ACC112 (cell line): ENCODE data around the gene EIF4G3.
"Not testable (repeated sequence)": the region's sequence is repeated elsewhere in the genome, so short reads cannot be mapped to it uniquely, and the experiment has no call there.

Source experiments
- H2AFZ ChIP-seq: fragments of 200-600 bp; sonication (generic); one replicate; pipeline ENCODE4 v1.6.0; 2017; ENCODE audit warnings: antibody characterized with exemption, low read length; ENCODE audit not compliant: unreplicated experiment
- H3K27ac ChIP-seq: fragments of 200-600 bp; sonication (generic); 2 replicates; pipeline ENCODE4 v1.5.1; 2014; ENCODE audit warnings: low read depth, mild to moderate bottlenecking, antibody characterized with exemption, low read length, moderate library complexity
- H3K27me3 ChIP-seq: fragments of 200-600 bp; sonication (generic); 2 replicates; pipeline ENCODE4 v1.6.1; 2014; ENCODE audit warnings: mild to moderate bottlenecking, antibody characterized with exemption, low read length, moderate library complexity, mixed read lengths; ENCODE audit not compliant: insufficient read depth
- H3K36me3 ChIP-seq: fragments of 200-600 bp; sonication (generic); 2 replicates; pipeline ENCODE4 v1.6.1; 2016; ENCODE audit warnings: mild to moderate bottlenecking, antibody characterized with exemption, low read length, moderate library complexity, mixed read lengths; ENCODE audit not compliant: insufficient read depth
- H3K4me1 ChIP-seq: fragments of 200-600 bp; sonication (generic); one replicate; pipeline ENCODE4 v1.6.1; 2016; ENCODE audit warnings: low read length, mixed read lengths; ENCODE audit not compliant: insufficient read depth, unreplicated experiment, control insufficient read depth
- H3K4me3 ChIP-seq: fragments of 200-600 bp; sonication (generic); 2 replicates; pipeline ENCODE4 v1.5.1; 2014; ENCODE audit warnings: mild to moderate bottlenecking, low read depth, low read length
- H3K79me2 ChIP-seq: fragments of 200-600 bp; sonication (generic); one replicate; pipeline ENCODE4 v1.6.0; 2016; ENCODE audit warnings: low read length; ENCODE audit not compliant: control insufficient read depth, unreplicated experiment, insufficient read depth

Gene EIF4G3

DNA sequence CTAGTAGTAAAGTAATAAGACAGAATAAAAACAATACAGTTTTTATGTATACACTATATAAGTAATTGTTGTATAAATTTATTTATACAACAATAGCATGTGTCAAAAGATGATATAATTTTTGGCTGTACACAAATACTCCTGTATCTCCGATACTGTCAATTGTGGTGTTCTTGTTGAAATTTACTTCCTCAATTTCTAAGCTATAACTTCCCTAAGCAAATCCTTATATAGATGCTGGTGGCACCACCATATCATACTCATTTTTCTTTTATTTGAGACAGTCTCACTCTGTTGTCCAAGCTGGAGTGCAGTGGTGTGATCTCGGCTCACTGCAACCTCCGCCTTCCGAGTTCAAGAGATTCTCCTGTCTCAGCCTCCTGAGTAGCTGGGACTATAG is 248.6 kb downstream of the EIF4G3 start:
- Histone ChIP-seq H3K4me1 (no peaks in the 10 kb centered on the region), H2AFZ (no peak overlapping the region), H3K27ac (no peak overlapping the region), H3K79me2 (no peaks in the 10 kb centered on the region), H3K36me3 (peaks cover 3% of the 10 kb centered on the region; the same call in 1 of the 2 replicates), H3K4me3 (no peak overlapping the region), H3K27me3 (no peaks in the 10 kb centered on the region)

DNA sequence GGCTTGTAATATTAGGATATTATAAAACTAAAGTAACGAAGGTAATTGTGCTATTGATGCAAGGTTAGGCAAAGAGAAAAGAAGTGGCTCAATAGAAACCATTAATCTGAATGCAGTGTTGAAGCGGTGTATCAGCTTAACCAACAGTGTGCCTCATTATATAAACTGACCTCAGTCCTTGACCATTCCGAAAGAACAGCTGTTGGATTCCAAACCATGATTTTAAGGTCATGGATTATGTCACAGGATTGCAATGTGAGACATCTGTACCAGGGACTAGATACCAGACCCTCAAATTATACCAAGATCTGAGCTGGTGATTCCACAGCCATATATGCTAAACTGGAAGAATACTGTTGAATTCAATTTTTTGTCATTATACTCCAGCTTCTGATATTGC is 255.4 kb downstream of the EIF4G3 start:
- Histone ChIP-seq H3K27ac (no peak overlapping the region), H2AFZ (no peak overlapping the region)

DNA sequence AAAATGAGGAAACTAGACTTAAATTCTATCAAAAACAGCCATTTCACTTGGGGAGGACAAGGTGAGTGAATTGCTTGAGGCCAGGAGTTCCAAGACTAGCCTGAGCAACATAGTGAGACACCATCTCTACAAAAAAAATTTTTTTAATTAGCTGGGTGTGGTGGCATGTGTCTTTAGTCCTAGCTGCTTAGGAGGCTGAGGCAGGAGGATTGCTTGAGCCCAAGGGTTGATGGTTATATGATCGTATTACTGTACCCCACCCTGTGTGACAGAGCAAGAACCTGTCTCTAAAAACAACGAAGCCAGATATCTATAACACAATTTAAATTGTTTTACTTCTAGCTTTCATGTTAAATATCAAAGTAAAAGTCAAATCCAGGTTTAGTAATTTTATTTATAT is 263.5 kb downstream of the EIF4G3 start:
- Histone ChIP-seq H3K27ac (no peak overlapping the region), H3K4me3 (no peak overlapping the region), H3K79me2 (no peaks in the 10 kb centered on the region), H3K27me3 (no peaks in the 10 kb centered on the region), H3K4me1 (no peaks in the 10 kb centered on the region), H2AFZ (no peak overlapping the region), H3K36me3 (0 out of 2 replicates have a peak, but pooled peaks cover 3% of the 10 kb centered on the region)

More for the DNA sequence above, 255.4 kb downstream of the EIF4G3 start:
- Histone ChIP-seq H3K36me3 (no peaks in the 10 kb centered on the region), H3K4me1 (no peaks in the 10 kb centered on the region), H3K79me2 (no peaks in the 10 kb centered on the region), H3K4me3 (no peak overlapping the region), H3K27me3 (no peaks in the 10 kb centered on the region)

DNA sequence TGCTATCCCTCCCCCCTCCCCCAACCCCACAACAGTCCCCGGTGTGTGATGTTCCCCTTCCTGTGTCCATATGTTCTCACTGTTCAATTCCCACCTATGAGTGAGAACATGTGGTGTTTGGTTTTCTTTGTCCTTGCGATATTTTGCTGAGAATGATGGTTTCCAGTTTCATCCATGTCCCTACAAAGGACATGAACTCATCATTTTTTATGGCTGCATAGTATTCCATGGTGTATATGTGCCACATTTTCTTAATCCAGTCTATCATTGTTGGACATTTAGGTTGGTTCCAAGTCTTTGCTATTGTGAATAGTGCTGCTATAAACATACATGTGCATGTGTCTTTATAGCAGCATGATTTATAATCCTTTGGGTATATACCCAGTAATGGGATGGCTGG is 269.2 kb downstream of the EIF4G3 start:
- not testable (repeated sequence) for H3K79me2 ChIP-seq, H2AFZ ChIP-seq, H3K27ac ChIP-seq, H3K4me3 ChIP-seq, H3K27me3 ChIP-seq, H3K4me1 ChIP-seq, H3K36me3 ChIP-seq

DNA sequence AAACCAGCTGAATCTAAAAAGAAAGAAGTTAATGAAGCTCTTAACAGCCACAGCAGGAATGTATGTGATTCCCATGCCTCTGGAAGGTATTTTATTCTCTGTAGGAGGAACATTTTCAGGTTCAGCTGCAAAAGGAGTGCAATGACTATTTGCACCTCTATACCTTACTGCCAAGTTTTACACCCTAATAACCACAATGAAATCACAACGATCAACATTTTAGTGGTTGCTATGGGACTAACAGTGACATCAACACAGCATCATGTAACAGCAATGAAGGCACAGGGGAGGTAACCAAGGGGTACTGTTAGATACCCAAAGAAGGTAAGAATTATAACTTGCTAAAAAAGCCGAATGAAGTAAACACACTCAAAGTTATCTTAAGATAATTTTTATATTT is 273.3 kb downstream of the EIF4G3 start:
- H3K4me3 ChIP-seq, result no peak overlapping the region
- no peak overlapping the region for H3K27ac ChIP-seq
- H3K27me3 ChIP-seq, result no peaks in the 10 kb centered on the region
- no peak overlapping the region for H2AFZ ChIP-seq
- peaks cover 12% of the 10 kb centered on the region for H3K36me3 ChIP-seq
- no peaks in the 10 kb centered on the region for H3K4me1 ChIP-seq
- no peaks in the 10 kb centered on the region for H3K79me2 ChIP-seq

DNA sequence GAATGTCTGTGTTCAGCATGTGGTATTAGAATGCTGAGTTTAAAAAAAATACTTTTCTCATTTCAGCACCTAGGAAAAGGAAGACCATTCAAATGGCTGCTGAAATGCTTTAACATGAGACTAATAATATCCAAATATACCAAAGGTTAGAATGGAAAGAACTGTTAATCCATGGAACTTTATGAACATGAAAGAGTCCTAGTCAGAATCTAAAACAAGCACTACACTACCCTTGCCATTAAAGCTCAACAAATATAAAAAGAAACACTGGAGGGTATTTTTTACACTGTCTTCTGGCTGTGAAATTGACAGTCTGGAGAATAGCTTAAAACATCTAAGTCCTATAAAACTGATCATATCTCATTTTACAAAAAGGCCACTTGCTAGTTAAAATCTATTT is 276.6 kb downstream of the EIF4G3 start:
- peaks cover 10% of the 10 kb centered on the region for H3K36me3 ChIP-seq
- no peak overlapping the region for H3K27ac ChIP-seq
- H3K27me3 ChIP-seq, result no peaks in the 10 kb centered on the region
- H3K4me1 ChIP-seq, result peaks cover 3% of the 10 kb centered on the region
- H2AFZ ChIP-seq, result no peak overlapping the region
- H3K4me3 ChIP-seq, result no peak overlapping the region
- no peaks in the 10 kb centered on the region for H3K79me2 ChIP-seq

DNA sequence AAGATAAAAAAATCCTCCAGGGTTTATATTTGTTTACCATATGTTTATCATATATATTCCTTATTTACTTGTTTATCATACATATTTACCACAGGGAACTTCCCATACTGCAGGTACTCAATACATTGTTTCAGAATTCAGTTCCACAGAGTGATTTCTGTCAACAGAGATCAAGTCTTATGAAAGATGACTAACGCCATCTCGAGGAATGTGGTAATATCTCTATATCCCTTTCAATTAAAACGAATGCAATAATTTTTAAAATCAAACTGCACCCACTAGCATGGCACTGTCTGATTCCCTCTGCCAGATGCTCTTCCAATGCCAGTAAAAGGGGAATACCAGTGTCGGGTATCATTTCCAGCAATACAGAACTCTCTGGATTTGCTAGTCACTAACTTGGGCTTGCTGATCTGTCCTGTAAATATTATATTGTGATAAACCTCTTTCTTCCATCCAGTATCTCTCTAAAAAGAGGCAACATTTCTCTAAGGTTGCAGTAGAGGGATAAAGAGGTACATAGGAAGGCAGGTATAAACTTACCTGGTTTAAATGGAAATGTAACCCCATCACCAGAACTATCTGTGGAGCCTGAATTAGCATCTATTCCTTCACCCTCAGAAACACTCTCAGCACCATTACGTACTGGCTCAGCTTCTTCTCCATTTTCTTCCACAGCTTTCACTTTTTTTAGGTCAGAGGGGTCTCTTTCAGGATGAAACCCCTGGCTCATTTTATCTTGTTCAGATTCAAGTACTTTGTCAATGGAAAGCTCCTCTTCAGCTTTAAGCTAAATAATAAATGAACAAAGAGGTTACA is 277.3 kb downstream of the EIF4G3 start:
- Histone ChIP-seq H3K27me3 (no peaks in the 10 kb centered on the region), H3K4me1 (peaks cover 3% of the 10 kb centered on the region), H2AFZ (no peak overlapping the region), H3K36me3 (peaks cover 11% of the 10 kb centered on the region; the same call in 1 of the 2 replicates), H3K79me2 (no peaks in the 10 kb centered on the region), H3K27ac (no peak overlapping the region), H3K4me3 (no peak overlapping the region)

DNA sequence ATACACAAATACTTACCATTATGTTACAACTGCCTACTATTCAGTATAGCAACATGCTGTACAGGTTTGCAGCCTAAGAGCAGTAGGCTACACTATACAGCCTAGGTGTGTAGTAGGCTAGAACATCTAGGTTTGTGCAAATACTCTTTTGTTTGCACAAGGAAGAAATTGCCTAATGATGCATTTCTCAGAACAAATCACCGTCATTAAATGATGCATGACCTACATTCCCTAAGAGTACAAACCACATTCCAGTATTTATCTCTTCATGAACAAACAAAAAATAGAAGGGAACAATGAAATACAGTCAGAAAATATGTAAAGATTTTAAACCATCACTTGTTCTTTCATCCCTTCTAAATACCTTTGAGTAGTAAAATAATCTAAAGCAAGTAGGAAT is 279.9 kb downstream of the EIF4G3 start:
- Histone ChIP-seq H3K4me3 (no peak overlapping the region), H2AFZ (no peak overlapping the region), H3K27ac (peak overlapping the region; percentile 57), H3K27me3 (no peaks in the 10 kb centered on the region), H3K36me3 (peaks cover 15% of the 10 kb centered on the region; the same call in 1 of the 2 replicates), H3K79me2 (no peaks in the 10 kb centered on the region), H3K4me1 (peaks cover 3% of the 10 kb centered on the region)

DNA sequence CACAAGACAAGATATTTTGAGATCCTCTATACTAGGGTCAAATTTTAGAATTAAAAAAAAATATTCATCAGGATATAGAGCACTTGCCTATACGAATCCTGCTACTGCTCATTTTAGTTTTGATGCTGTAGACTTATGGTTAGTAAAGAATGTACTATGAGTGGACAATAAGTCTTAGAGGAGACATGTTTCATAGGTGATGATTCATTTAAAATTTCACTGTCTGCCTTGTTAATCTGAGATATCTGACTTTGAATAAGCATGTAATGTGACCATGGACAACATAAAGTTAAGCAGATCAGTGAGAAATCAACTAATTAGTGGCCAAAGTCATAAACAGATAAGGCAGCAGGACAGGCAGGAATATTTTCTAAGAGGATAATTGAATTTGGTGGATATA is 282.8 kb downstream of the EIF4G3 start:
- Histone ChIP-seq H3K79me2 (no peaks in the 10 kb centered on the region), H3K4me1 (peaks cover 3% of the 10 kb centered on the region), H2AFZ (no peak overlapping the region), H3K4me3 (no peak overlapping the region), H3K27ac (no peak overlapping the region), H3K27me3 (no peaks in the 10 kb centered on the region), H3K36me3 (peaks cover 9% of the 10 kb centered on the region; the same call in 1 of the 2 replicates)

DNA sequence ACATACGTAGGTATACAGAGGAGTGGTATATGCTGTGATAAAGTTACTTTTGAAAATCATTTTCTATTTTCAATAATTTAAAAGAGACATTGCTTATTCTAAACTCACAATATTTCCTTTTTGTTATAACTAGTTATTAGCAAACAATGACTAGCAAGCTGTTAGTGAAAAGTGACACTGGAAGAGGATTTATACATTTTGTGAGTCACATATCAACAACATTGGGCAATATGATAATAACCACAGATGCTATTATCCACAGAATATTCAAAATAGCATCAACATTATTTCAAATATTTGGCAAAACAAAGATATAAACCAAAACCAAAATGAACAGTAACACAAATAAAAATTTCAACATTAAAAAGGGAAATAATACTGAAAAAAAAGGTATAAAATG is 285.6 kb downstream of the EIF4G3 start:
- Histone ChIP-seq H3K4me3 (no peak overlapping the region), H2AFZ (no peak overlapping the region), H3K27me3 (no peaks in the 10 kb centered on the region), H3K36me3 (peaks cover 15% of the 10 kb centered on the region; the same call in 1 of the 2 replicates), H3K27ac (no peak overlapping the region), H3K4me1 (no peaks in the 10 kb centered on the region), H3K79me2 (no peaks in the 10 kb centered on the region)

DNA sequence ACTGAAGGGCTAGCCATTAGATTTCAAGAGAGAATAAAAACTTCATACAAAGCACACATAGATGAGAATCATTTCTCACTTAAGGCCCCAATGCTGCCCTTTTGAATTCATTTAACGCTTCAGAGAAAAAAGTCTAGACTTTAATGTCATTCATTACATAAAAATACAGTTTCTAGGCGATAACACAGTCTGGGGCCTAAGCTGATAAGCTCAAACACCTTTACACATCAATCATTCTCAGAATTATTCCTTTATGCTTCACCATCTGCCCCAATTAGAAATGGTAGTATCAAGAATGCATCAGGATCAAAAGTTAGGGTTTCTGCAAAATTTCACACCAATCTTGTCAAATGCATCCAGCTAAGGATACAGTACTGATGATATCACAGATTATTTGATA is 289.5 kb downstream of the EIF4G3 start:
- Histone ChIP-seq H3K27ac (no peak overlapping the region), H3K4me1 (no peaks in the 10 kb centered on the region), H3K36me3 (peaks cover 12% of the 10 kb centered on the region; the same call in 1 of the 2 replicates), H3K4me3 (no peak overlapping the region), H3K27me3 (no peaks in the 10 kb centered on the region), H3K79me2 (no peaks in the 10 kb centered on the region), H2AFZ (no peak overlapping the region)
